NCI-H2029 treated with DMSO at 0.1 percent for 48 hours (cell line): ENCODE results near the gene FASTK.

Experiments used
- DNase-seq: peaks from one replicate; lab custom pipeline; 2025; lab: John Stamatoyannopoulos, UW

The FASTK gene

GRCh38 chr7:151080522-151081169 is at the start of gene FASTK:
FASTK (minus strand) TSS chr7:151080809; CDS start chr7:151080766, 43 bp downstream.
- DNase-seq, result peak; percentile 67

GRCh38 chr7:151129960-151130591 is 49.5 kb upstream of the FASTK start:
- DNase-seq, result no peak

- no peak for DNase-seq
Measured at GRCh38 chr7:151129117-151129959, 48.7 kb upstream of the FASTK start.

GRCh38 chr7:151128716-151129115 is 48.1 kb upstream of the FASTK start:
- no peak for DNase-seq

- no peak for DNase-seq
Measured at GRCh38 chr7:151128144-151128543, 47.5 kb upstream of the FASTK start.

GRCh38 chr7:151126491-151127137 is 46.0 kb upstream of the FASTK start:
- DNase-seq, result no peak

- DNase-seq, result no peak
Measured at GRCh38 chr7:151125846-151126481, 45.4 kb upstream of the FASTK start.

- DNase-seq, result no peak
Measured at GRCh38 chr7:151125470-151125845, 44.8 kb upstream of the FASTK start.

- DNase-seq, result no peak
Measured at GRCh38 chr7:151124899-151125399, 44.3 kb upstream of the FASTK start.

GRCh38 chr7:151124481-151124880 is 43.9 kb upstream of the FASTK start:
- no peak for DNase-seq

- DNase-seq, result peak; percentile 78
Measured at GRCh38 chr7:151123822-151124464, 43.3 kb upstream of the FASTK start.

GRCh38 chr7:151123158-151123821 is 42.7 kb upstream of the FASTK start:
- DNase-seq, result no peak

GRCh38 chr7:151122796-151123157 is 42.2 kb upstream of the FASTK start:
- DNase-seq, result no peak

- no peak for DNase-seq
Measured at GRCh38 chr7:151122276-151122675, 41.7 kb upstream of the FASTK start.

- no peak for DNase-seq
Measured at GRCh38 chr7:151121380-151122170, 41.0 kb upstream of the FASTK start.

- no peak for DNase-seq
Measured at GRCh38 chr7:151120896-151121295, 40.3 kb upstream of the FASTK start.

- DNase-seq, result no peak
Measured at GRCh38 chr7:151119902-151120301, 39.3 kb upstream of the FASTK start.

GRCh38 chr7:151119055-151119415 is 38.4 kb upstream of the FASTK start:
- no peak for DNase-seq

GRCh38 chr7:151118108-151119054 is 37.8 kb upstream of the FASTK start:
- DNase-seq, result no peak
